ENCODE measurements around the gene CYB5D1.
"Not testable (repeated sequence)": the region's sequence is repeated elsewhere in the genome, so short reads cannot be mapped to it uniquely, and the experiment has no call there.

The CYB5D1 gene

GRCh38 chr17:7854078-7854777, 3.6 kb upstream of the CYB5D1 start:
- Histone ChIP-seq H3K4me3 (ENCODE audit: low read length) (peak overlapping the region; percentile 72), H3K4me1 (ENCODE audit: insufficient read depth, low read length) (peaks cover 12% of the 10 kb centered on the region), H3K27me3 (ENCODE audit: insufficient read depth, low read length) (peaks cover 48% of the 10 kb centered on the region), H3K9ac (ENCODE audit: low read depth, low read length) (no peak overlapping the region), H3K9me3 (ENCODE audit: insufficient read depth, low read depth, low read length) (no peaks in the 10 kb centered on the region), H3K36me3 (ENCODE audit: insufficient read depth, low read length) (peaks cover 17% of the 10 kb centered on the region; the same call in 1 of the 2 replicates), H3K27ac (ENCODE audit: low read depth, low read length) (no peak overlapping the region; the same call in 1 of the 2 replicates)
- 6% methylated on average over 20 of the region's 31 CpGs for WGBS

- Histone ChIP-seq H3K27me3 (ENCODE audit: insufficient read depth, low read length) (peaks cover 48% of the 10 kb centered on the region), H3K36me3 (ENCODE audit: insufficient read depth, low read length) (peaks cover 10% of the 10 kb centered on the region; the same call in 1 of the 2 replicates), H3K4me3 (ENCODE audit: low read length) (peak within 1 kb of the TSS; percentile 72), H3K4me1 (ENCODE audit: insufficient read depth, low read length) (peaks cover 12% of the 10 kb centered on the region), H3K27ac (ENCODE audit: low read depth, low read length) (no peak within 1 kb of the TSS; the same call in 1 of the 2 replicates), H3K9me3 (ENCODE audit: insufficient read depth, low read depth, low read length) (no peaks in the 10 kb centered on the region), H3K9ac (ENCODE audit: low read depth, low read length) (peak within 1 kb of the TSS; percentile 57)
- 3% methylated on average over 57 of the region's 57 CpGs for WGBS
These were observed 2.7 kb upstream of the CYB5D1 start, which contains the start of gene TMEM88 for GRCh38 chr17:7854851-7855659. Gene TMEM88 (plus strand): TSS chr17:7855066. CDS start chr17:7855075, 9 bp downstream.

DNA sequence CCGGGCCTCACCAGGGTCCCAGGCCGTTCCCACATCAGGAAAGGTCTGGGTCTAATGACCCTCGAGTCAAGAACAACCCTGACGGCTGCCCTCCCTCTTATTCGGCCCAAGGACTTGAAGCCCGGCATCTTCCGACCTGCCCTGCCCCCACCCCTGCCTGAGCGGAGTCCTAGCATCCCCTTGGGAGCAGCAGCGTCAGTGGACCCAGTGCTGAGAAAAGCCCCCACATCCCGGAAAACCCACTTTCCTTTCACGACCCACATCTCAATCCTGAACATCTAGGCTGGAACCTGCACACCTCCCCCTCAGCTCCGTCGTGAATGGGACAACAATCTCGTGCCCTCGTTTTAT, 2.2 kb upstream of the CYB5D1 start:
- peaks cover 12% of the 10 kb centered on the region for H3K4me1 ChIP-seq (ENCODE audit: insufficient read depth, low read length)

GRCh38 chr17:7856011-7856810, 1.6 kb upstream of the CYB5D1 start:
- H3K27ac ChIP-seq (ENCODE audit: low read depth, low read length): no peak overlapping the region
- H3K4me3 ChIP-seq (ENCODE audit: low read length): peak overlapping the region; percentile 72
- no peaks in the 10 kb centered on the region for H3K9me3 ChIP-seq (ENCODE audit: insufficient read depth, low read depth, low read length)
- 7% methylated on average over 29 of the region's 29 CpGs for WGBS
- H3K9ac ChIP-seq (ENCODE audit: low read depth, low read length): peak overlapping the region; percentile 95
- peaks cover 11% of the 10 kb centered on the region; the same call in 1 of the 2 replicates for H3K36me3 ChIP-seq (ENCODE audit: insufficient read depth, low read length)
- peaks cover 48% of the 10 kb centered on the region for H3K27me3 ChIP-seq (ENCODE audit: insufficient read depth, low read length)
- peaks cover 12% of the 10 kb centered on the region for H3K4me1 ChIP-seq (ENCODE audit: insufficient read depth, low read length)

More for the DNA sequence above, 2.2 kb upstream of the CYB5D1 start:
- Histone ChIP-seq H3K27me3 (ENCODE audit: insufficient read depth, low read length) (peaks cover 48% of the 10 kb centered on the region), H3K9ac (ENCODE audit: low read depth, low read length) (peak overlapping the region; percentile 57; the same call in 1 of the 2 replicates), H3K4me3 (ENCODE audit: low read length) (peak overlapping the region; percentile 72), H3K27ac (ENCODE audit: low read depth, low read length) (no peak overlapping the region), H3K9me3 (ENCODE audit: insufficient read depth, low read depth, low read length) (no peaks in the 10 kb centered on the region), H3K36me3 (ENCODE audit: insufficient read depth, low read length) (peaks cover 8% of the 10 kb centered on the region; the same call in 1 of the 2 replicates)
- WGBS: 4% methylated on average over 15 of the region's 15 CpGs

GRCh38 chr17:7856811-7857712, 741 bp upstream of the CYB5D1 start, which contains the start of gene NAA38:
Gene NAA38 (minus strand): TSS chr17:7857559. CDS start chr17:7857463, 96 bp downstream.
- under 1% methylated on average over 64 of the region's 64 CpGs for WGBS
- peak within 1 kb of the TSS; percentile 72 for H3K4me3 ChIP-seq (ENCODE audit: low read length)

DNA sequence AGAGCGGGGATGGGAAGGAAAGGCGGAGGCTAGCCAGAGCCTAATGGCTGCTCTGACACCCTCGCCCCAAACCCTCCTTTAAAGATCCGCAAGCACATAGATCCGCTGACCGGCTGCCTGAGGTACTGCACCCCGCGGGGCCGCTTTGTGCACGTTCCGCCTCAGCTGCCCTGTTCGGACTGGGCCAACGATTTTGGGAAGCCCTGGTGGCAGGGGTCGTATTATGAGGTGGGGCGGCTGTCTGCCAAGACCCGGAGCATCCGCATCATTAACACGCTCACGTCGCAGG, 663 bp downstream of the CYB5D1 start:
- peak overlapping the region; percentile 90; the same call in 1 of the 2 replicates for H3K27ac ChIP-seq (ENCODE audit: low read depth, low read length)
- peaks cover 9% of the 10 kb centered on the region; the same call in 1 of the 2 replicates for H3K36me3 ChIP-seq (ENCODE audit: insufficient read depth, low read length)
- peaks cover 18% of the 10 kb centered on the region for H3K4me1 ChIP-seq (ENCODE audit: insufficient read depth, low read length)
- no peaks in the 10 kb centered on the region for H3K9me3 ChIP-seq (ENCODE audit: insufficient read depth, low read depth, low read length)
- peak overlapping the region; percentile 95 for H3K9ac ChIP-seq (ENCODE audit: low read depth, low read length)
- WGBS: 7% methylated on average over 20 of the region's 20 CpGs
- H3K27me3 ChIP-seq (ENCODE audit: insufficient read depth, low read length): peaks cover 32% of the 10 kb centered on the region
- peak overlapping the region; percentile 72 for H3K4me3 ChIP-seq (ENCODE audit: low read length)

More at GRCh38 chr17:7856811-7857712, 741 bp upstream of the CYB5D1 start, which contains the start of gene NAA38:
- peaks cover 12% of the 10 kb centered on the region for H3K4me1 ChIP-seq (ENCODE audit: insufficient read depth, low read length)
- peaks cover 46% of the 10 kb centered on the region for H3K27me3 ChIP-seq (ENCODE audit: insufficient read depth, low read length)
- H3K9ac ChIP-seq (ENCODE audit: low read depth, low read length): peak within 1 kb of the TSS; percentile 95
- no peaks in the 10 kb centered on the region for H3K9me3 ChIP-seq (ENCODE audit: insufficient read depth, low read depth, low read length)
- peaks cover 11% of the 10 kb centered on the region; the same call in 1 of the 2 replicates for H3K36me3 ChIP-seq (ENCODE audit: insufficient read depth, low read length)
- H3K27ac ChIP-seq (ENCODE audit: low read depth, low read length): peak within 1 kb of the TSS; percentile 90

DNA sequence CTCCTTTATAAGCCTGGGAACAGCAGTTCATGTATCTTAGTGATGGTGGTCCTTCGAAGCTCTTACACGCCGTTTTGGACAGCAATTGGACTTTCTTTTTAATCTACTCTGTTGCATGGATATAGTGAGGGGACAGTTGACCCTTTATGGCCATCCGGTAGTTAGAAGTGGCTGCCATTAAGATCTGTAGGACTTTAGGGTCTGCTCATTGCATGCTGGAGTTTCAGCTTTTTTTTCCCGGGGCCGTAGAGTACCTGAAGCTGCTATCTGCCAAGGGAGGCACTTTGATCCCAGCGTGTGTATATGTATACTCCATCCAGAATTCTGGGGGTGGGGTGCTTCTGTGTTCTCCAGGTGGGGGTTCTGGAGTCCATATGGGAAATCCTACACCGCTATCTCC, 1.2 kb downstream of the CYB5D1 start:
- Histone ChIP-seq H3K27ac (ENCODE audit: low read depth, low read length) (no peak overlapping the region), H3K4me1 (ENCODE audit: insufficient read depth, low read length) (peaks cover 18% of the 10 kb centered on the region), H3K27me3 (ENCODE audit: insufficient read depth, low read length) (peaks cover 26% of the 10 kb centered on the region), H3K9ac (ENCODE audit: low read depth, low read length) (peak overlapping the region; percentile 95), H3K9me3 (ENCODE audit: insufficient read depth, low read depth, low read length) (no peaks in the 10 kb centered on the region), H3K36me3 (ENCODE audit: insufficient read depth, low read length) (peaks cover 13% of the 10 kb centered on the region; the same call in 1 of the 2 replicates), H3K4me3 (ENCODE audit: low read length) (peak overlapping the region; percentile 72)
- WGBS: 86% methylated on average over 7 of the region's 8 CpGs

DNA sequence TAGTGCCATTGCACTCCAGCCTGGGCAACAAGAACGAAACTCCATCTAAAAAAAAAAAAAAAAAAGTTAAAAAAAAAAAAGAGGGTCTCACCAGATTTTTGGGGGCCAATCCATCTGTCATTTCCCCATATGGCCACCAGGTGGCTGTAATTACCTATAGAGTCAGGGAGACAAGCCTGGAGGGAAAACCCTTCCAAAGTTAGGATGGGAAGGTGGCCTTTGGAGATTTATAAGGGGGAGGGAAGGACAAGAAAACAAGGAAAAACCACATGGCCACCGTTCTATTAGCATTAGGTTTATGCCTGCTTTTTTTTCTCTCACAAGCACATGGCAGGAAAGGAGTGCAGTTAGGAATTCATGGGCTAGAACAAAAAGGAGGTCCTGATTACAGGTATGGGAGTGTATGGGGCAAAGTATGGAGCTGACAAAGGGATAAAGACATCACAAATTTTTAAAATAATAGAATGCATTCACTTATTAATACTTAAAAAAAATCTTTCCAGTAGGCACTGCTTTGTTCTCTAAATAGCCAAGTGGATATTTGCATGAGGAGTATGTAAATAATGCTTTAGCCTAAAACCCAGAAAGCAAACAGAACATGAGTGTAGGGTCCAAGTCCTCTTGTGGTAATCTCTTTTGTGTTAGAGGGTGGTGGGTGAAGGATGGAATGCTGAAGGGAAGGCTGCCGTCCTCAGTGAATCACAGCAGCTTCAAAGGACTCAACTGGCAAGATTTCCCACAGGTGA, 5.1 kb downstream of the CYB5D1 start:
- Histone ChIP-seq H3K9me3 (ENCODE audit: insufficient read depth, low read depth, low read length) (no peaks in the 10 kb centered on the region), H3K27ac (ENCODE audit: low read depth, low read length) (no peak overlapping the region), H3K4me1 (ENCODE audit: insufficient read depth, low read length) (peaks cover 12% of the 10 kb centered on the region; the same call in 1 of the 2 replicates), H3K36me3 (ENCODE audit: insufficient read depth, low read length) (peaks cover 13% of the 10 kb centered on the region; the same call in 1 of the 2 replicates), H3K27me3 (ENCODE audit: insufficient read depth, low read length) (no peaks in the 10 kb centered on the region), H3K9ac (ENCODE audit: low read depth, low read length) (no peak overlapping the region), H3K4me3 (ENCODE audit: low read length) (no peak overlapping the region)
- 31% methylated on average over 2 of the region's 3 CpGs for WGBS

DNA sequence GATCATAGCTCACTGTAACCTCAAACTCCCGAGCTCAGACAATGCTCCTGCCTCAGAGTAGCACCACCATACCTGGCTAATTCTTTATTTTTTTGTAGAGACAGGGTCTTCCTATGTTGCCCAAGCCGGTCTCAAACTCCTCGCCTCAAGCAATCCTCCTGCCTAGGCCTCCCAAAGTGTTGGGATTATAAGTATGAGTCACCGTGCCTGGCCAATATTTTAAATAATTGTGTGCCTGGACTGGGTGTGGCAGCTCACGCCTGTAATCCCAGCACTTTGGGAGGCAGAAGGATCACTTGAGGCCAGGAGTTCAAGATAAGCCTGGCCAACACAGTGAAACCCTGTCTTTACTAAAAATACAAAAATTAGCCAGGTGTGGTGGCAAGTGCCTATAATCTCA, 6.6 kb downstream of the CYB5D1 start:
- H3K9ac ChIP-seq (ENCODE audit: low read depth, low read length); H3K9me3 ChIP-seq (ENCODE audit: insufficient read depth, low read depth, low read length); H3K4me3 ChIP-seq (ENCODE audit: low read length); H3K27ac ChIP-seq (ENCODE audit: low read depth, low read length); H3K4me1 ChIP-seq (ENCODE audit: insufficient read depth, low read length); H3K27me3 ChIP-seq (ENCODE audit: insufficient read depth, low read length): not testable (repeated sequence)
- WGBS: 84% methylated on average over 5 of the region's 5 CpGs
- H3K36me3 ChIP-seq (ENCODE audit: insufficient read depth, low read length): peaks cover 13% of the 10 kb centered on the region; the same call in 1 of the 2 replicates

All from HUES64 (cell line).